GM12801 (cell line): ENCODE data around the gene ARL2.

Source experiments
- TF ChIP-seq, protein P1 (sequence below): IDR thresholded peaks from one replicate; pipeline ENCODE4 v1.5.1; 2011; ENCODE audit warnings: control low read depth; ENCODE audit not compliant: insufficient read length; ENCODE audit errors: extremely low read depth

Gene ARL2

GRCh38 chr11:64987998-64988854 is 25.7 kb upstream of the ARL2 start:
- TF ChIP-seq, protein P1, sequence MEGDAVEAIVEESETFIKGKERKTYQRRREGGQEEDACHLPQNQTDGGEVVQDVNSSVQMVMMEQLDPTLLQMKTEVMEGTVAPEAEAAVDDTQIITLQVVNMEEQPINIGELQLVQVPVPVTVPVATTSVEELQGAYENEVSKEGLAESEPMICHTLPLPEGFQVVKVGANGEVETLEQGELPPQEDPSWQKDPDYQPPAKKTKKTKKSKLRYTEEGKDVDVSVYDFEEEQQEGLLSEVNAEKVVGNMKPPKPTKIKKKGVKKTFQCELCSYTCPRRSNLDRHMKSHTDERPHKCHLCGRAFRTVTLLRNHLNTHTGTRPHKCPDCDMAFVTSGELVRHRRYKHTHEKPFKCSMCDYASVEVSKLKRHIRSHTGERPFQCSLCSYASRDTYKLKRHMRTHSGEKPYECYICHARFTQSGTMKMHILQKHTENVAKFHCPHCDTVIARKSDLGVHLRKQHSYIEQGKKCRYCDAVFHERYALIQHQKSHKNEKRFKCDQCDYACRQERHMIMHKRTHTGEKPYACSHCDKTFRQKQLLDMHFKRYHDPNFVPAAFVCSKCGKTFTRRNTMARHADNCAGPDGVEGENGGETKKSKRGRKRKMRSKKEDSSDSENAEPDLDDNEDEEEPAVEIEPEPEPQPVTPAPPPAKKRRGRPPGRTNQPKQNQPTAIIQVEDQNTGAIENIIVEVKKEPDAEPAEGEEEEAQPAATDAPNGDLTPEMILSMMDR, result no peak

DNA sequence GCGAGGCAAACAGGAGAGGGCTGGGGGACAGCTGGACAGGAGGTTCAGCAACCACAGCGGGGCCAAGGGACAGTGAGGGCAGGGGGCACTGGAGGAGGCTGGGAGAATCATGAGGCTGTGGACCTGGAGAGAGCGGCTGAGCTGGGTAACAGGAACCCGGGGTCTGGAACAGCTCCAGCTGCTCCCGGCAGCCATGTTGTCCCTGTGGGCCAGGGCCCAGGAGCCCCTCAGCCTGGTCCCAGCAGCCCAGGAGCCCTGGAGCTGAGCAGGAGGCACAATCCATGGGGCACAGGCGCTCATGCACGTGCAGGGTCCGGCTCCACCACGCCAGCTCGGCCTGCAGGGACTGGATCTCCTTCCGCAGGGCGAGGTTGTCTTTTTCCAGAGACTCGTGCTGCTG is 24.5 kb upstream of the ARL2 start:
- TF ChIP-seq, protein P1, result no peak

- TF ChIP-seq, protein P1, result no peak
These were observed 23.6 kb upstream of the ARL2 start for GRCh38 chr11:64990222-64990923.

DNA sequence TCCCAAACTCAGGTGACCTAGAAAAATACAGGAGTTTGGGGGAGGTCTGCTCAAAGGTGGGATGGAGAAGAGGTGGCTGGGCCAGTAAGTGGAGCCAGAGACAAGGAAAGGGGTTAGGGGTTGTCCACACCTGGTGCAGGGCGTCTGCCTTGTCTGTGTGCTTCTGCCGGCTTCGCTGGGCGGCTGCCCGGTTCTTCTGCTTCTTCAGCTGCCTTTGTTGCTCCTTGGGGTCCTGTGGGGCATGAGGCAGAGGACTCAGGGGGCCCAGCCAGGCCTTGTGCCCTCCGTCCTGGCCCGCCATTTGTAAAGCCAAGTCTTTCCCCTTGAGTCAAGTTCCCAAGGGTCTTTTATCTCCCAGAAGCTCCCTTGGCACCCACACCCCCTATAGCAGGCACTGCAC is 19.6 kb upstream of the ARL2 start:
- TF ChIP-seq, protein P1, result no peak

DNA sequence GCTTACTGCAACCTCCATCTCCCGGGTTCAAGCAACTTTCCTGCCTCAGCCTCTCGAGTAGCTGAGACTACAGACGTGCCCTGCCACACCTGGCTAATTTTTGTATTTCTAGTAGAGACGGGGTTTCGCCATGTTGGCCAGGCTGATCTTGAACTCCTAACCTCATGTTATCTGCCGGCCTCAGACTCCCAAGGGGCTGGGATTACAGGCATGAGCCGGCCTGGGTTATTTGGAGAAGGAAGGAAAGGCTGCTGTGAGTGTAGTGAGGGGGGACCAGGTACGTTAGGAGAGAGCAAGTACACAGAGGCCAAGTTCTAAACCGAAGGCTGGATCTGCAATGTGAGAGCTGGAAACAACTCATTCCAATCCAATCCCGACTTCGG is 17.6 kb upstream of the ARL2 start:
- TF ChIP-seq, protein P1, result no peak

- TF ChIP-seq, protein P1, result no peak
These were observed 17.1 kb upstream of the ARL2 start, which contains the start of gene BATF2 for GRCh38 chr11:64996710-64997380. Gene BATF2, minus strand, starts transcription at chr11:64996971. Its CDS starts 57 bp downstream, at chr11:64996914.

- TF ChIP-seq, protein P1, result no peak
These were observed 15.8 kb upstream of the ARL2 start for GRCh38 chr11:64998141-64998540.
